GM23338 (cell line): ENCODE data around the gene MOK.

Experiments
- CREB1 ChIP-seq: fragments of 250-450 bp; sonication (Bioruptor Pico); IDR thresholded peaks from 2 replicates; pipeline ENCODE4 v1.5.0; 2020; ENCODE audit warnings: low read depth, mild to moderate bottlenecking, moderate library complexity
- EZH2 ChIP-seq: fragments of 200-600 bp; sonication (generic); IDR thresholded peaks from one replicate; pipeline ENCODE4 v1.8.0; 2017; ENCODE audit warnings: antibody characterized with exemption, mild to moderate bottlenecking, low read depth; ENCODE audit not compliant: unreplicated experiment
- EZH2phosphoT487 ChIP-seq: fragments of 200-600 bp; sonication (generic); IDR thresholded peaks from one replicate; pipeline ENCODE4 v1.8.1; 2018; ENCODE audit warnings: antibody characterized with exemption; ENCODE audit not compliant: unreplicated experiment
- JUNB ChIP-seq: IDR thresholded peaks from one replicate; pipeline ENCODE4 v1.6.1; 2016; ENCODE audit warnings: antibody characterized with exemption; ENCODE audit not compliant: unreplicated experiment
- NANOG ChIP-seq: IDR thresholded peaks from 2 replicates; pipeline ENCODE4 v1.6.1; 2016; ENCODE audit warnings: antibody characterized with exemption, borderline replicate concordance
- POLR2AphosphoS5 ChIP-seq: IDR thresholded peaks from 2 replicates; pipeline ENCODE4 v1.6.1; 2016; ENCODE audit warnings: antibody characterized with exemption, low read depth
- STAT1 ChIP-seq: IDR thresholded peaks from one replicate; pipeline ENCODE4 v1.6.1; 2016; ENCODE audit warnings: antibody characterized with exemption; ENCODE audit not compliant: unreplicated experiment
- ZNF114 ChIP-seq: fragments of 250-450 bp; sonication (Bioruptor Pico); IDR thresholded peaks from 2 replicates; pipeline ENCODE4 v1.5.0; 2020; ENCODE audit warnings: mild to moderate bottlenecking, moderate library complexity
- ZNF331 ChIP-seq: fragments of 250-450 bp; sonication (Bioruptor Pico); IDR thresholded peaks from 2 replicates; pipeline ENCODE4 v1.5.0; 2020; ENCODE audit warnings: low read depth, mild to moderate bottlenecking, moderate library complexity
- TF ChIP-seq, protein P1 (sequence below), 2 experiments: fragments of 200-600 bp in 1 of 2; sonication (generic) in 1 of 2; conservative IDR thresholded peaks; 2 replicates each; pipeline versions ENCODE4 v1.5.1 to v1.6.1; 2016 to 2017; ENCODE audit warnings: antibody characterized with exemption in 2 of 2, low read depth in 2 of 2, mild to moderate bottlenecking in 2 of 2, moderate library complexity in 1 of 2
- TF ChIP-seq, protein P2 (sequence below): IDR thresholded peaks from one replicate; pipeline ENCODE4 v1.6.1; 2018; ENCODE audit warnings: antibody characterized with exemption; ENCODE audit not compliant: unreplicated experiment
- TF ChIP-seq, protein P3 (sequence below): IDR thresholded peaks from 2 replicates; pipeline ENCODE4 v1.6.1; 2016; ENCODE audit warnings: antibody characterized with exemption

DNA sequence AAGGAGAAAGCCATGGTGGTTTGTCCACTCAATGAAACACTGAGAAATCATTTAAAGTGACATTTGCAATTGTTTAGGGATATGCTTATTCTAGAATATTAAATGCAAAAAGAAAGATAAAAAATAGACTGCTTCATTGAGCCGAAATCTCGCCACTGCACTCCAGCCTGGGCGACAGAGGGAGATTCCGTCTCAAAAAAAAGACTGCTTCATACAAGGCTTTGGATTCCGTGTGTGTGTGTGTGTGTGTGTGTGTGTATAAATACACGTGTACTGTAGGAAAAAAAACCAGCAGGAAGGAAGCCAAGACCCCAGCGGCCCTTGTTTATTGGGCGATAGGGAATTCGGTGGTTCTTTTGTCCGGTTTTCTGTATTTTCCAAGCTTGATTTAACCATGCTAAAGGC, 11.4 kb upstream of the MOK start:
- TF ChIP-seq, protein P1, sequence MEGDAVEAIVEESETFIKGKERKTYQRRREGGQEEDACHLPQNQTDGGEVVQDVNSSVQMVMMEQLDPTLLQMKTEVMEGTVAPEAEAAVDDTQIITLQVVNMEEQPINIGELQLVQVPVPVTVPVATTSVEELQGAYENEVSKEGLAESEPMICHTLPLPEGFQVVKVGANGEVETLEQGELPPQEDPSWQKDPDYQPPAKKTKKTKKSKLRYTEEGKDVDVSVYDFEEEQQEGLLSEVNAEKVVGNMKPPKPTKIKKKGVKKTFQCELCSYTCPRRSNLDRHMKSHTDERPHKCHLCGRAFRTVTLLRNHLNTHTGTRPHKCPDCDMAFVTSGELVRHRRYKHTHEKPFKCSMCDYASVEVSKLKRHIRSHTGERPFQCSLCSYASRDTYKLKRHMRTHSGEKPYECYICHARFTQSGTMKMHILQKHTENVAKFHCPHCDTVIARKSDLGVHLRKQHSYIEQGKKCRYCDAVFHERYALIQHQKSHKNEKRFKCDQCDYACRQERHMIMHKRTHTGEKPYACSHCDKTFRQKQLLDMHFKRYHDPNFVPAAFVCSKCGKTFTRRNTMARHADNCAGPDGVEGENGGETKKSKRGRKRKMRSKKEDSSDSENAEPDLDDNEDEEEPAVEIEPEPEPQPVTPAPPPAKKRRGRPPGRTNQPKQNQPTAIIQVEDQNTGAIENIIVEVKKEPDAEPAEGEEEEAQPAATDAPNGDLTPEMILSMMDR (conservative IDR thresholded peaks at IDR 0.05; ENCODE audit: low read depth in 2 of 2): no peak
- TF ChIP-seq EZH2 (no peak), CREB1 (CRISPR knock-in tag) (no peak), EZH2phosphoT487 (no peak), STAT1 (no peak), ZNF331 (no peak), POLR2AphosphoS5 (no peak), JUNB (no peak), NANOG (no peak), ZNF114 (CRISPR knock-in tag) (no peak)
- TF ChIP-seq, protein P2, sequence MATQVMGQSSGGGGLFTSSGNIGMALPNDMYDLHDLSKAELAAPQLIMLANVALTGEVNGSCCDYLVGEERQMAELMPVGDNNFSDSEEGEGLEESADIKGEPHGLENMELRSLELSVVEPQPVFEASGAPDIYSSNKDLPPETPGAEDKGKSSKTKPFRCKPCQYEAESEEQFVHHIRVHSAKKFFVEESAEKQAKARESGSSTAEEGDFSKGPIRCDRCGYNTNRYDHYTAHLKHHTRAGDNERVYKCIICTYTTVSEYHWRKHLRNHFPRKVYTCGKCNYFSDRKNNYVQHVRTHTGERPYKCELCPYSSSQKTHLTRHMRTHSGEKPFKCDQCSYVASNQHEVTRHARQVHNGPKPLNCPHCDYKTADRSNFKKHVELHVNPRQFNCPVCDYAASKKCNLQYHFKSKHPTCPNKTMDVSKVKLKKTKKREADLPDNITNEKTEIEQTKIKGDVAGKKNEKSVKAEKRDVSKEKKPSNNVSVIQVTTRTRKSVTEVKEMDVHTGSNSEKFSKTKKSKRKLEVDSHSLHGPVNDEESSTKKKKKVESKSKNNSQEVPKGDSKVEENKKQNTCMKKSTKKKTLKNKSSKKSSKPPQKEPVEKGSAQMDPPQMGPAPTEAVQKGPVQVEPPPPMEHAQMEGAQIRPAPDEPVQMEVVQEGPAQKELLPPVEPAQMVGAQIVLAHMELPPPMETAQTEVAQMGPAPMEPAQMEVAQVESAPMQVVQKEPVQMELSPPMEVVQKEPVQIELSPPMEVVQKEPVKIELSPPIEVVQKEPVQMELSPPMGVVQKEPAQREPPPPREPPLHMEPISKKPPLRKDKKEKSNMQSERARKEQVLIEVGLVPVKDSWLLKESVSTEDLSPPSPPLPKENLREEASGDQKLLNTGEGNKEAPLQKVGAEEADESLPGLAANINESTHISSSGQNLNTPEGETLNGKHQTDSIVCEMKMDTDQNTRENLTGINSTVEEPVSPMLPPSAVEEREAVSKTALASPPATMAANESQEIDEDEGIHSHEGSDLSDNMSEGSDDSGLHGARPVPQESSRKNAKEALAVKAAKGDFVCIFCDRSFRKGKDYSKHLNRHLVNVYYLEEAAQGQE: no peak
- TF ChIP-seq, protein P3, sequence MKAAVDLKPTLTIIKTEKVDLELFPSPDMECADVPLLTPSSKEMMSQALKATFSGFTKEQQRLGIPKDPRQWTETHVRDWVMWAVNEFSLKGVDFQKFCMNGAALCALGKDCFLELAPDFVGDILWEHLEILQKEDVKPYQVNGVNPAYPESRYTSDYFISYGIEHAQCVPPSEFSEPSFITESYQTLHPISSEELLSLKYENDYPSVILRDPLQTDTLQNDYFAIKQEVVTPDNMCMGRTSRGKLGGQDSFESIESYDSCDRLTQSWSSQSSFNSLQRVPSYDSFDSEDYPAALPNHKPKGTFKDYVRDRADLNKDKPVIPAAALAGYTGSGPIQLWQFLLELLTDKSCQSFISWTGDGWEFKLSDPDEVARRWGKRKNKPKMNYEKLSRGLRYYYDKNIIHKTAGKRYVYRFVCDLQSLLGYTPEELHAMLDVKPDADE: no peak
